Measurements from ENCODE around the gene MRPL49. TPM values are rescaled to one million over a fixed set of nuclear protein-coding genes. Genes with fewer than 3 reads are reported as not detected.

Gene MRPL49
- total and polyA plus RNA-seq, 2 of the 8 experiments (the other 6 are each of a cell fraction or from before 2014, with no cell fraction given), result 54.0 to 84.8 TPM

DNA sequence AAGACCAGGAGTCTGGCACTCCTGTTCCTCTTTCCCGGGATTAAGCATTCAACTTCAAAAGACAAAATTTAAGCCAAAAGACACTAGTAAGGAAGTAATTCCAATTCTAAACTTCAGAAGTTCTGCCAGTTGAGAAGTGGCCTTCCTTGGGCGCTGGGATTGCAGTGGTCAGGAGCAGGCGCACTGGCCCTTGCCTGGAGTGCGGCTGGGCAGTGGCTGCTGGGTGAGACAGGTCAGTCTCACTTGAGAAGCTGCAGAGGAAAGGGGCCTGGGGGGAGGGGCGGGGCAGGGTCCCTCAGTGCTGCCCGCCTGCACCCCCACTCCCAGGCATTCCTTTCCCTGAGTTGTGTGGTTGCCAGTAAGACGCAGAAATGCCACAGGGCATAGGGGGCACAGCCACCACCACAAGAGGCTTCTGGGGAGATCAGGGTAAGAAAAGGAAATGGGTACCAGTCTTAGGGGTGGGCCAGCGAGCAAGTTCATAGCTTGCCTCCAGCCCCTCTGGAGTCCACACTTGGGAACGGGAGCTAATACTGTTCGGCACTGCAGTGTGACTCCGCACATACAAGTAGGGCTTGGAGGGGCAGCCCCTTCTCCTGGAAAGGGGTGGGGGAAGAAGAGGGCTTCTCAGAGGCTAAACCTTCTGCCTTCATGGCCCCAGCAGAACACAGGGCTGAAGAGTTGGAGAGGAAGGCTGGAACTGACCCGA is 5.5 kb downstream of the MRPL49 start:
- H3K27ac ChIP-seq (ENCODE audit: low read depth, low read length), result no peak overlapping the region
- no peak overlapping the region for H3K9ac ChIP-seq (replicated peaks in 1 of 4; ENCODE audit: extremely low read depth in 1 of 4, low read depth in 3 of 4, low read length in 3 of 4)
- H4K8ac ChIP-seq (ENCODE audit: extremely low read depth, insufficient read depth, low read length), result no peak overlapping the region
- H3K79me1 ChIP-seq (ENCODE audit: low read depth, low read length), result peaks cover 4% of the 10 kb centered on the region; the same call in 1 of the 2 replicates
- no peak overlapping the region for H4K91ac ChIP-seq (replicated peaks; ENCODE audit: insufficient read length, low read length)
- H3K14ac ChIP-seq (ENCODE audit: insufficient read length), result no peak overlapping the region
- H3K9me3 ChIP-seq (ENCODE audit: insufficient read depth in 2 of 2, low read depth in 1 of 2, low read length in 1 of 2), result no peaks in the 10 kb centered on the region
- H2AK5ac ChIP-seq (ENCODE audit: low read depth, low read length), result no peak overlapping the region
- H3K4me2 ChIP-seq (ENCODE audit: insufficient read depth in 1 of 2, low read depth in 2 of 2, low read length in 2 of 2), result no peak overlapping the region
- no peak overlapping the region for H3K23ac ChIP-seq (ENCODE audit: insufficient read length)
- H2BK15ac ChIP-seq (ENCODE audit: low read length), result no peak overlapping the region
- ChIA-PET CTCF (ENCODE audit: partially characterized antibody) (interaction anchor here (0.6 to 9.5 kb wide), 7 partner anchors 9 to 201 kb away, joined by 3 to 71 read pairs (median 3); partner anchors contain the start of genes CAPN1 and TM7SF2), POLR2A (ENCODE audit: partially characterized antibody) (interaction anchor here (0.9 to 15.8 kb wide), 9 partner anchors 9 to 243 kb away, joined by 3 to 305 read pairs (median 4); partner anchors contain the start of genes FAU, MRPL49, SPDYC and SYVN1)
- H3K4me1 ChIP-seq (replicated peaks in 1 of 4; ENCODE audit: control insufficient read depth in 3 of 4, insufficient read depth in 4 of 4, low read length in 3 of 4), result no peaks in the 10 kb centered on the region
- no peak overlapping the region for H3K4me3 ChIP-seq (ENCODE audit: extremely low read depth in 1 of 4, insufficient read depth in 2 of 4, low read depth in 3 of 4, low read length in 4 of 4)
- no peak overlapping the region for H4K5ac ChIP-seq (ENCODE audit: insufficient read length, low read depth, low read length)
- H3K27me3 ChIP-seq (replicated peaks in 1 of 4; ENCODE audit: control insufficient read depth in 3 of 4, extremely low read depth in 1 of 4, insufficient read depth in 3 of 4, low read length in 3 of 4), result no peaks in the 10 kb centered on the region
- H3K79me2 ChIP-seq (ENCODE audit: control insufficient read depth in 1 of 2, insufficient read depth in 2 of 2, low read length in 2 of 2), result peaks cover 0 to 17% of the 10 kb centered on the region in 2 experiments; a peak in 3 of 4 replicates
- no peaks in the 10 kb centered on the region; the same call in 1 of the 2 replicates for H3K23me2 ChIP-seq (ENCODE audit: low read depth, low read length)
- H3K4ac ChIP-seq (replicated peaks; ENCODE audit: insufficient read length, low read depth, low read length), result no peak overlapping the region
- no peak for DNase-seq (ENCODE audit: low read depth in 1 of 2, low spot score in 2 of 2)
- H2BK12ac ChIP-seq (ENCODE audit: low read depth, low read length), result no peak overlapping the region
- no peak overlapping the region for H3K18ac ChIP-seq (ENCODE audit: extremely low read depth, low read length)
- no peak overlapping the region for H2BK20ac ChIP-seq (ENCODE audit: low read length)
- H2BK120ac ChIP-seq (replicated peaks; ENCODE audit: low read depth, low read length), result no peak overlapping the region
- peaks cover 0 to 12% of the 10 kb centered on the region in 2 experiments for H4K20me1 ChIP-seq (replicated peaks in 1 of 2; ENCODE audit: control insufficient read depth in 1 of 2, insufficient read depth in 2 of 2, low read length in 2 of 2)
- no peak for FAIRE-seq
- no peak overlapping the region for H3K56ac ChIP-seq (replicated peaks; ENCODE audit: insufficient read length, low read depth, low read length)
- no peak overlapping the region for H2BK5ac ChIP-seq (ENCODE audit: low read depth, low read length)
- H3K36me3 ChIP-seq (ENCODE audit: control insufficient read depth in 2 of 4, insufficient read depth in 4 of 4, low read length in 3 of 4), result peaks cover 19 to 66% (median 57%) of the 10 kb centered on the region in 4 experiments
- H2AFZ ChIP-seq (ENCODE audit: low read length), result no peak overlapping the region
- WGBS, 2 experiments (ENCODE audit: extremely low coverage in 1 of 2, insufficient coverage in 1 of 2, insufficient read length in 1 of 2, insufficient replicate concordance in 2 of 2, low coverage in 1 of 2, low lambda C conversion rate in 2 of 2, missing lambda C conversion rate in 1 of 2), result 87% methylated on average over 9 of the region's 12 CpGs; no CpG with 5 or more reads in 1 of the 2 experiments
- TF ChIP-seq SP2 (IDR thresholded peaks at IDR 0.05; ENCODE audit: low read length) (no peak), RBBP5 (IDR thresholded peaks at IDR 0.05; ENCODE audit: borderline replicate concordance, low read depth, low read length) (no peak), POLR2A (IDR thresholded peaks at IDR 0.05; ENCODE audit: control extremely low read depth in 1 of 2, low read depth in 2 of 2, low read length in 2 of 2) (no peak), HDAC6 (IDR thresholded peaks at IDR 0.05; ENCODE audit: low read depth, low read length) (no peak), POU5F1 (IDR thresholded peaks at IDR 0.05; ENCODE audit: low read depth, low read length) (no peak), PHF8 (conservative IDR thresholded peaks at IDR 0.05; ENCODE audit: low read depth, low read length) (no peak), POLR2AphosphoS5 (IDR thresholded peaks at IDR 0.05; ENCODE audit: low read depth, low read length) (no peak), TBP (IDR thresholded peaks at IDR 0.05; ENCODE audit: low read depth, low read length) (no peak), BRCA1 (IDR thresholded peaks at IDR 0.05; ENCODE audit: low read depth, low read length) (no peak), EGR1 (IDR thresholded peaks at IDR 0.05; ENCODE audit: borderline replicate concordance, low read depth, low read length) (no peak)
- TF ChIP-seq, protein P1, sequence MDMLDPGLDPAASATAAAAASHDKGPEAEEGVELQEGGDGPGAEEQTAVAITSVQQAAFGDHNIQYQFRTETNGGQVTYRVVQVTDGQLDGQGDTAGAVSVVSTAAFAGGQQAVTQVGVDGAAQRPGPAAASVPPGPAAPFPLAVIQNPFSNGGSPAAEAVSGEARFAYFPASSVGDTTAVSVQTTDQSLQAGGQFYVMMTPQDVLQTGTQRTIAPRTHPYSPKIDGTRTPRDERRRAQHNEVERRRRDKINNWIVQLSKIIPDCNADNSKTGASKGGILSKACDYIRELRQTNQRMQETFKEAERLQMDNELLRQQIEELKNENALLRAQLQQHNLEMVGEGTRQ (IDR thresholded peaks at IDR 0.05; ENCODE audit: low read length), result no peak
- TF ChIP-seq, protein P2, sequence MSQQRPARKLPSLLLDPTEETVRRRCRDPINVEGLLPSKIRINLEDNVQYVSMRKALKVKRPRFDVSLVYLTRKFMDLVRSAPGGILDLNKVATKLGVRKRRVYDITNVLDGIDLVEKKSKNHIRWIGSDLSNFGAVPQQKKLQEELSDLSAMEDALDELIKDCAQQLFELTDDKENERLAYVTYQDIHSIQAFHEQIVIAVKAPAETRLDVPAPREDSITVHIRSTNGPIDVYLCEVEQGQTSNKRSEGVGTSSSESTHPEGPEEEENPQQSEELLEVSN (IDR thresholded peaks at IDR 0.05), result no peak

All from H1 (cell line).